ENCODE data around the gene SGF29. TPM values are rescaled to one million over a fixed set of nuclear protein-coding genes. Genes with fewer than 3 reads are reported as not detected.

Gene SGF29
- total and polyA plus RNA-seq, 2 experiments from 2014 or later = 10.0 to 17.6 TPM

DNA sequence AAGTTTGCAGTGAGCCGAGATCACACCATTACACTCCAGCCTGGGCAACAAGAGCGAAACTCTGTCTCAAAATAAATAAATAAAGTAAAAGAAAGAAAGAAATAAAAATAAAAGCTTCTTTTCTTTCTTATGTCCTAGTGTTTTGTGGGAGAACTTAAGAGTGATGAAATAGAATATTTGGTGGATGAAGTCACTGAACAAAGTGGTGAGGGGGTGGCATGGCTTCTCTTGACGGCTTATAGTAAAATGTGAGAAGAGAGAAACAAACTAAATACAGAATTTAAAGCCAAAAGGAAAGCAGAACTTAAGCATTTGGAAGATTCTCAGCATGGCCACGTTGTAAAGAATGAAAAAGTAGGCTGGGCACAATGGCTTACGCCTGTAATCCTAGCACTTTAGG is 15.3 kb downstream of the SGF29 start (continued):
- TF ChIP-seq CTCF (conservative IDR thresholded peaks at IDR 0.05; ENCODE audit: low read depth in 2 of 2) (no peak), ETS1 (IDR thresholded peaks at IDR 0.05) (no peak), EZH2 (IDR thresholded peaks at IDR 0.05; ENCODE audit: low read depth, unreplicated experiment) (no peak)

DNA sequence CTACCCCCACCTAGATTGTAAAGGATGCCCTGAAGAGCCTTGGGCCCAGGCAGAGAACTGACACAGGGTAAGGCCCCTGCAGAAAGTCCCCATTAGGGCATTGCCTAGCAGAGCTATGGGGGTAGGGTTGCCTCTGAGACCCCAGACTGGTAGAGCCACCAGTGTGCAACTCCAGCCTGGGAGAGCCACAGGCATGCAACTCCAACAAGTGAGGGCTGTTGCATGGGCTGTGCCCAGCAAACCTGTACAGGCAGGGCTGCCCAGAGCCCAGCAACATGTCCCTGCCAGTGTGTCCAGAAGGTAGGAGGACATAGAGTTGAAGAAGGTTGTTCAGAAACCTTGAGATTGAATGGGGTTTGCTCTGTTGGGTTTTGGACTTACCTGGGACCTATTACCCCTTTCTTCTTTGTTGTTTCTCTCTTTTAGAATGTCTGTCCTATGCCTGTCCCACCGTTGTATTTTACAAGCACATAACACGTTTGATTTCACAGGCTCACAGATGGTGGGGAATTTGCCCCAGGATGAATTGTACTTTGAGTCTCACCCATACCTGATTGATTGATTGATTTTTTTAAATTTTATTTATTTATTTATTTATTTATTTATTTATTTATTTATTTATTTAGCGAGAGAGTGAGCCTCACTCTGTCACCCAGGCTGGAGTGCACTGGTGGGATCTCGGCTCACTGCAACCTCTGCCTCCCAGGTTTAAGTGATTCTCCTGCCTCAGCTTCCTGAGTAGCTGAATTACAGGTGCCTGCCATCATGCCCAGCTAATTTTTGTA is 16.4 kb downstream of the SGF29 start:
- H3K4me3 ChIP-seq = no peak overlapping the region
- Mint-ChIP-seq H3K36me3 (ENCODE audit: low read depth) (peaks cover 19% of the 10 kb centered on the region), H3K27ac (no peak overlapping the region), H3K4me1 (peaks cover 30% of the 10 kb centered on the region), H3K9me3 (peaks cover 23% of the 10 kb centered on the region), H3K27me3 (ENCODE audit: insufficient read depth, low read depth, poor library complexity) (peaks cover 13% of the 10 kb centered on the region), H3K4me3 (no peak overlapping the region)
- no peaks in the 10 kb centered on the region for H3K27me3 ChIP-seq (ENCODE audit: insufficient read depth)
- H4K20me1 ChIP-seq (replicated peaks; ENCODE audit: insufficient read depth) = no peaks in the 10 kb centered on the region
- no peaks in the 10 kb centered on the region for H3F3A ChIP-seq (replicated peaks; ENCODE audit: low read depth)
- H3K36me3 ChIP-seq (ENCODE audit: insufficient read depth) = peaks cover 4% of the 10 kb centered on the region; the same call in 1 of the 2 replicates
- no peak for ATAC-seq
- DNase-seq (ENCODE audit: low spot score) = no peak
- no peak overlapping the region for H2AFZ ChIP-seq
- H3K27ac ChIP-seq (ENCODE audit: low read depth) = no peak overlapping the region
- no peaks in the 10 kb centered on the region for H3K79me2 ChIP-seq (replicated peaks; ENCODE audit: insufficient read depth)
- peaks cover 6% of the 10 kb centered on the region for H3K4me1 ChIP-seq (ENCODE audit: insufficient read depth)
- 0 out of 2 replicates have a peak, but pooled peaks cover 2% of the 10 kb centered on the region for H3K9me2 ChIP-seq (ENCODE audit: insufficient read depth)
- H3K4me2 ChIP-seq = no peak overlapping the region
- no peak for TF ChIP-seq EZH2 (IDR thresholded peaks at IDR 0.05; ENCODE audit: low read depth, unreplicated experiment)
- TF ChIP-seq STAT1 (IDR thresholded peaks at IDR 0.05; ENCODE audit: unreplicated experiment) = no peak
- no peak for TF ChIP-seq CTCF (conservative IDR thresholded peaks at IDR 0.05; ENCODE audit: low read depth in 2 of 2)
- no peak for TF ChIP-seq CREB1 (CRISPR knock-in tag; IDR thresholded peaks at IDR 0.05; ENCODE audit: low read depth)
- TF ChIP-seq ETS1 (IDR thresholded peaks at IDR 0.05) = no peak
- no peak for TF ChIP-seq ZNF462 (CRISPR knock-in tag; IDR thresholded peaks at IDR 0.05)
- no peak for TF ChIP-seq JUNB (IDR thresholded peaks at IDR 0.05; ENCODE audit: unreplicated experiment)
- no peak for TF ChIP-seq POLR2AphosphoS5 (IDR thresholded peaks at IDR 0.05; ENCODE audit: low read depth)
- TF ChIP-seq EZH2phosphoT487 (IDR thresholded peaks at IDR 0.05; ENCODE audit: unreplicated experiment) = no peak
- TF ChIP-seq ZNF114 (CRISPR knock-in tag; IDR thresholded peaks at IDR 0.05) = no peak
- TF ChIP-seq NANOG (IDR thresholded peaks at IDR 0.05; ENCODE audit: borderline replicate concordance) = no peak

All from GM23338 (cell line).